ENCODE measurements around the gene BRAF. TPM values are rescaled to one million over a fixed set of nuclear protein-coding genes. Genes with fewer than 3 reads are reported as not detected.

The BRAF gene
- total RNA-seq, 1 donor from 2014 or later, result 52.8 TPM

GRCh38 chr7:140669352-140669751 lies 255.4 kb downstream of the BRAF start:
- TF ChIP-seq POLR2AphosphoS5 (IDR thresholded peaks at IDR 0.05; ENCODE audit: insufficient read depth in 1 of 2, low read depth in 1 of 2) (no peak), POLR2A (IDR thresholded peaks at IDR 0.05) (no peak)
- TF ChIP-seq, protein P1, sequence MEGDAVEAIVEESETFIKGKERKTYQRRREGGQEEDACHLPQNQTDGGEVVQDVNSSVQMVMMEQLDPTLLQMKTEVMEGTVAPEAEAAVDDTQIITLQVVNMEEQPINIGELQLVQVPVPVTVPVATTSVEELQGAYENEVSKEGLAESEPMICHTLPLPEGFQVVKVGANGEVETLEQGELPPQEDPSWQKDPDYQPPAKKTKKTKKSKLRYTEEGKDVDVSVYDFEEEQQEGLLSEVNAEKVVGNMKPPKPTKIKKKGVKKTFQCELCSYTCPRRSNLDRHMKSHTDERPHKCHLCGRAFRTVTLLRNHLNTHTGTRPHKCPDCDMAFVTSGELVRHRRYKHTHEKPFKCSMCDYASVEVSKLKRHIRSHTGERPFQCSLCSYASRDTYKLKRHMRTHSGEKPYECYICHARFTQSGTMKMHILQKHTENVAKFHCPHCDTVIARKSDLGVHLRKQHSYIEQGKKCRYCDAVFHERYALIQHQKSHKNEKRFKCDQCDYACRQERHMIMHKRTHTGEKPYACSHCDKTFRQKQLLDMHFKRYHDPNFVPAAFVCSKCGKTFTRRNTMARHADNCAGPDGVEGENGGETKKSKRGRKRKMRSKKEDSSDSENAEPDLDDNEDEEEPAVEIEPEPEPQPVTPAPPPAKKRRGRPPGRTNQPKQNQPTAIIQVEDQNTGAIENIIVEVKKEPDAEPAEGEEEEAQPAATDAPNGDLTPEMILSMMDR (IDR thresholded peaks at IDR 0.05), result no peak
- peaks cover 18% of the 10 kb centered on the region for H3K4me1 ChIP-seq
- H3K4me3 ChIP-seq, result no peak overlapping the region
- DNase-seq (ENCODE audit: extremely low spot score in 2 of 2), result no peak
- no peak overlapping the region for H3K27ac ChIP-seq
- intact Hi-C loops (cut with DNase I), result no loop called here
- no peaks in the 10 kb centered on the region for H3K9me3 ChIP-seq
- no peaks in the 10 kb centered on the region for H3K36me3 ChIP-seq
- H3K27me3 ChIP-seq, result no peaks in the 10 kb centered on the region

Small RNAs within 50 kb of the gene (small RNA-seq; reads per million reads assigned to genes)
- gene AC006006.1 (not detected), gene RNU6-85P (not detected)

Other genes starting within 250 kb of the BRAF start
- 257 TPM for gene NDUFB2, start 228.2 kb downstream of the BRAF start, total RNA-seq
- gene MRPS33, start 90.0 kb upstream of the BRAF start, total RNA-seq, result 5.9 TPM
- 1.2 TPM for gene TMEM178B, start 149.1 kb upstream of the BRAF start, total RNA-seq